IMR-90 (cell line): ENCODE results near the gene NUTM2F. TPM values are rescaled to one million over a fixed set of nuclear protein-coding genes. Genes with fewer than 3 reads are reported as not detected.
"Not testable (repeated sequence)": the region's sequence is repeated elsewhere in the genome, so short reads cannot be mapped to it uniquely, and the experiment has no call there.

ENCODE experiments used
- ATAC-seq: fragments of 200-7000 bp; cut with Tn5 transposase; 2 replicates; pipeline ENCODE4 v1.9.1; 2020; ENCODE audit warnings: low read depth, mild to moderate bottlenecking, moderate library complexity
- BruUV-seq: library from RNA; stranded (reverse); fragments of 400-500 nt; replicated peaks from 2 replicates; lab custom pipeline; 2021; lab: Mats Ljungman, UMichigan
- CTCF ChIA-PET: fragments of 300-600 bp; formaldehyde crosslinking; extraction: SDS; loops from one replicate; lab custom pipeline; 2021; ENCODE audit warnings: antibody characterized with exemption; lab: Yijun Ruan, JAX
- POLR2A ChIA-PET: fragments of 300-600 bp; sonication (Branson Sonifier 250); formaldehyde crosslinking; loops from one replicate; lab custom pipeline; 2022; ENCODE audit warnings: antibody characterized with exemption; ENCODE audit not compliant: unreplicated experiment; lab: Charles Lee
- DNase-seq: peaks from one replicate; pipeline ENCODE4 v3.0.0; 2013
- H2AFZ ChIP-seq: replicated peaks from 2 replicates; pipeline ENCODE3; 2013; ENCODE audit warnings: low read length, mild to moderate bottlenecking; ENCODE audit not compliant: poor library complexity
- H2AK5ac ChIP-seq: 2 replicates; pipeline ENCODE4 v1.6.1; 2013; ENCODE audit warnings: low read depth, low read length, inconsistent platforms
- H2AK9ac ChIP-seq: replicated peaks from 2 replicates; pipeline ENCODE3; 2013; ENCODE audit warnings: mild to moderate bottlenecking, low read depth, low read length, moderate library complexity; ENCODE audit not compliant: poor library complexity
- H2BK120ac ChIP-seq: 2 replicates; pipeline ENCODE4 v1.6.1; 2013; ENCODE audit warnings: low read depth, low read length, inconsistent platforms
- H2BK15ac ChIP-seq: 3 replicates; pipeline ENCODE4 v1.6.1; 2013; ENCODE audit warnings: low read depth, low read length, inconsistent platforms
- H2BK20ac ChIP-seq: 2 replicates; pipeline ENCODE4 v1.6.1; 2013; ENCODE audit warnings: low read depth, mild to moderate bottlenecking, inconsistent platforms, low read length, moderate library complexity
- H2BK5ac ChIP-seq: 2 replicates; pipeline ENCODE4 v1.6.1; 2013; ENCODE audit warnings: mild to moderate bottlenecking, low read depth, low read length, inconsistent platforms; ENCODE audit not compliant: poor library complexity, severe bottlenecking
- H3K14ac ChIP-seq: replicated peaks from 2 replicates; pipeline ENCODE4 v1.6.1; 2013; ENCODE audit warnings: low read depth, low read length, inconsistent platforms
- H3K18ac ChIP-seq: 2 replicates; pipeline ENCODE4 v1.6.1; 2013; ENCODE audit warnings: low read depth, low read length, control low read depth
- H3K23ac ChIP-seq: 2 replicates; pipeline ENCODE4 v1.6.1; 2013; ENCODE audit warnings: low read depth, low read length, inconsistent platforms
- H3K27ac ChIP-seq: 2 replicates; pipeline ENCODE4 v1.5.1; 2013; ENCODE audit warnings: mild to moderate bottlenecking, control low read depth, low read length; ENCODE audit not compliant: insufficient read depth
- H3K27me3 ChIP-seq: 2 replicates; pipeline ENCODE4 v1.6.1; 2013; ENCODE audit warnings: low read length; ENCODE audit not compliant: control insufficient read depth, insufficient read depth
- H3K36me3 ChIP-seq: 2 replicates; pipeline ENCODE4 v1.6.1; 2013; ENCODE audit warnings: low read length, mixed read lengths; ENCODE audit not compliant: control insufficient read depth, insufficient read depth
- H3K4ac ChIP-seq: 2 replicates; pipeline ENCODE4 v1.6.1; 2013; ENCODE audit warnings: low read depth, low read length, inconsistent platforms
- H3K4me1 ChIP-seq: 2 replicates; pipeline ENCODE4 v1.6.1; 2013; ENCODE audit warnings: low read length, mixed read lengths; ENCODE audit not compliant: control insufficient read depth, insufficient read depth
- H3K4me2 ChIP-seq: 2 replicates; pipeline ENCODE4 v1.6.1; 2013; ENCODE audit warnings: low read depth, mild to moderate bottlenecking, control low read depth, low read length, moderate library complexity
- H3K4me3 ChIP-seq: 2 replicates; pipeline ENCODE4 v1.5.1; 2013; ENCODE audit warnings: low read depth, mild to moderate bottlenecking, control low read depth, low read length, moderate library complexity; ENCODE audit not compliant: insufficient read depth
- H3K56ac ChIP-seq: 2 replicates; pipeline ENCODE4 v1.6.1; 2013; ENCODE audit warnings: low read length, inconsistent platforms; ENCODE audit not compliant: insufficient read depth; ENCODE audit errors: extremely low read depth
- H3K79me1 ChIP-seq, 2 experiments: 2 replicates each; pipeline ENCODE4 v1.6.1; 2013; ENCODE audit warnings: low read length in 2 of 2, inconsistent platforms in 1 of 2, low read depth in 1 of 2
- H3K9ac ChIP-seq: 2 replicates; pipeline ENCODE4 v1.6.1; 2013; ENCODE audit warnings: low read depth, low read length, control low read depth
- H3K9me1 ChIP-seq: 2 replicates; pipeline ENCODE4 v1.6.1; 2013; ENCODE audit warnings: low read length, inconsistent platforms; ENCODE audit not compliant: insufficient read depth
- H3K9me3 ChIP-seq: 2 replicates; pipeline ENCODE4 v1.6.1; 2013; ENCODE audit warnings: low read length; ENCODE audit not compliant: control insufficient read depth, insufficient read depth
- H4K20me1 ChIP-seq: 2 replicates; pipeline ENCODE4 v1.6.1; 2013; ENCODE audit warnings: low read length, inconsistent platforms; ENCODE audit not compliant: insufficient read depth
- H4K5ac ChIP-seq: 2 replicates; pipeline ENCODE4 v1.6.1; 2013; ENCODE audit warnings: mild to moderate bottlenecking, low read depth, low read length, control low read depth
- H4K8ac ChIP-seq, 2 experiments: 2 replicates each; pipeline ENCODE4 v1.6.1; 2013; ENCODE audit warnings: low read depth in 2 of 2, low read length in 2 of 2, control low read depth in 1 of 2, inconsistent platforms in 1 of 2
- H4K91ac ChIP-seq: 2 replicates; pipeline ENCODE4 v1.6.1; 2013; ENCODE audit warnings: low read depth, low read length, inconsistent platforms; ENCODE audit not compliant: insufficient read depth
- WGBS, 2 experiments: methylation state at CpG; one replicate each; pipeline versions ENCODE4 v1.1.5 to v1.1.7; 2013; ENCODE audit warnings: missing lambda C conversion rate in 2 of 2; ENCODE audit not compliant: insufficient read length in 1 of 2; ENCODE audit errors: extremely low coverage in 2 of 2; 5-methylcytosine and 5-hydroxymethylcytosine counted together
- dilution Hi-C: fragments of 300-500 bp; cut with HindIII; formaldehyde crosslinking; loops from one replicate; pipeline ENCODE4 v1.14.3; 2018; ENCODE audit warnings: low sequenced_read_pairs; ENCODE audit not compliant: unreplicated experiment
- in situ Hi-C: fragments of 300-500 bp; cut with MboI; formaldehyde crosslinking; loops from 3 replicates; pipeline ENCODE4 v1.14.3; 2019; ENCODE audit warnings: low sequenced_read_pairs, inconsistent platforms, mixed read lengths
- intact Hi-C: fragments of 100-400 bp; cut with micrococcal nuclease; formaldehyde crosslinking; loops from 2 replicates; pipeline ENCODE4 v1.10.0; 2022
- polyA plus RNA-seq, 3 experiments: library from polyadenylated mRNA; depleted of rRNA; stranded (reverse); fragments of >200 nt; gene quantifications; 2 replicates each; pipeline ENCODE4 v1.2.3, GENCODE V29; 2012; ENCODE audit warnings: low replicate concordance in 1 of 3
- total RNA-seq: library from RNA; depleted of rRNA; stranded (reverse); fragments of >200 nt; gene quantifications from 2 replicates; pipeline ENCODE4 v1.2.3, GENCODE V29; 2012

Gene NUTM2F
- total and polyA plus RNA-seq, 2 of the 4 experiments (the other 2 are of a cell fraction): not detected

- H3K23ac ChIP-seq, H3K9me1 ChIP-seq, H2BK5ac ChIP-seq, H3K27me3 ChIP-seq, DNase-seq, H3K14ac ChIP-seq, POLR2A ChIA-PET, H3K27ac ChIP-seq, H2AFZ ChIP-seq, intact Hi-C loops, H4K8ac ChIP-seq, H2AK9ac ChIP-seq, H3K56ac ChIP-seq, H2BK120ac ChIP-seq, H3K4ac ChIP-seq, H2AK5ac ChIP-seq, H3K9me3 ChIP-seq, H3K9ac ChIP-seq, H3K18ac ChIP-seq, H4K20me1 ChIP-seq, H3K4me1 ChIP-seq, H3K4me3 ChIP-seq, H3K36me3 ChIP-seq, H2BK15ac ChIP-seq, CTCF ChIA-PET, BruUV-seq, H2BK20ac ChIP-seq, H4K91ac ChIP-seq, in situ Hi-C loops, H3K4me2 ChIP-seq, dilution Hi-C loops, H3K79me1 ChIP-seq, H4K5ac ChIP-seq: not testable (repeated sequence)
- 0 out of 2 replicates have a peak, but pooled peaks have one; percentile 35 for ATAC-seq
- WGBS, 2 experiments: no CpG with 5 or more reads among the region's 3 CpGs
Measured at GRCh38 chr9:94348754-94349153, 20.3 kb upstream of the NUTM2F start.

- H3K56ac ChIP-seq, H3K9me1 ChIP-seq, BruUV-seq, H2AK5ac ChIP-seq, H2BK20ac ChIP-seq, H3K4ac ChIP-seq, H3K9me3 ChIP-seq, H2AK9ac ChIP-seq, H4K5ac ChIP-seq, H3K4me1 ChIP-seq, H3K27ac ChIP-seq, H3K79me1 ChIP-seq, H2BK15ac ChIP-seq, H3K4me3 ChIP-seq, H3K4me2 ChIP-seq, in situ Hi-C loops, H3K27me3 ChIP-seq, H3K23ac ChIP-seq, H4K8ac ChIP-seq, dilution Hi-C loops, H2BK120ac ChIP-seq, H3K18ac ChIP-seq, ATAC-seq, H3K36me3 ChIP-seq, H4K91ac ChIP-seq, H4K20me1 ChIP-seq, intact Hi-C loops, H3K14ac ChIP-seq, H2BK5ac ChIP-seq, POLR2A ChIA-PET, H3K9ac ChIP-seq, CTCF ChIA-PET, DNase-seq, H2AFZ ChIP-seq: not testable (repeated sequence)
- WGBS, 2 experiments: no CpG with 5 or more reads among the region's 16 CpGs
Measured at GRCh38 chr9:94347451-94347850, 19.0 kb upstream of the NUTM2F start.
